Measurements from ENCODE around the gene CSTA.

GRCh38 chr3:122389892-122390291 is 64.8 kb downstream of the CSTA start:
- TF ChIP-seq POLR2A (IDR thresholded peaks at IDR 0.05) (no peak), CTCF (IDR thresholded peaks at IDR 0.05) (no peak), POLR2AphosphoS5 (IDR thresholded peaks at IDR 0.05) (no peak)
